ENCODE measurements around the gene AKAP6.
A peak's percentile ranks its signal among the peaks of the same experiment; 100 is the strongest.

The AKAP6 gene

GRCh38 chr14:32494609-32495434 is 165.7 kb downstream of the AKAP6 start:
- no peak for DNase-seq

- no peak for DNase-seq
Measured at GRCh38 chr14:32495435-32495734, 166.3 kb downstream of the AKAP6 start.

GRCh38 chr14:32497248-32497647 is 168.2 kb downstream of the AKAP6 start:
- no peak for DNase-seq

- DNase-seq, result no peak
Measured at GRCh38 chr14:32507029-32507984, 178.2 kb downstream of the AKAP6 start.

- no peak for DNase-seq
Measured at GRCh38 chr14:32508281-32508680, 179.2 kb downstream of the AKAP6 start.

GRCh38 chr14:32509632-32510187 is 180.6 kb downstream of the AKAP6 start:
- DNase-seq, result no peak

GRCh38 chr14:32510815-32511214 is 181.7 kb downstream of the AKAP6 start:
- DNase-seq, result no peak

GRCh38 chr14:32512348-32512747 is 183.2 kb downstream of the AKAP6 start:
- no peak for DNase-seq

- DNase-seq, result no peak
Measured at GRCh38 chr14:32512813-32513212, 183.7 kb downstream of the AKAP6 start.

- peak in 1 of 2 experiments; percentile 13 for DNase-seq
Measured at GRCh38 chr14:32513571-32514009, 184.5 kb downstream of the AKAP6 start.

GRCh38 chr14:32514236-32514635 is 185.1 kb downstream of the AKAP6 start:
- DNase-seq, result no peak

GRCh38 chr14:32514681-32515080 is 185.6 kb downstream of the AKAP6 start:
- no peak for DNase-seq

GRCh38 chr14:32524609-32525375 is 195.7 kb downstream of the AKAP6 start:
- no peak for DNase-seq

- DNase-seq, result no peak
Measured at GRCh38 chr14:32525591-32525990, 196.5 kb downstream of the AKAP6 start.

- no peak for DNase-seq
Measured at GRCh38 chr14:32530800-32531199, 201.7 kb downstream of the AKAP6 start.

- DNase-seq, result no peak
Measured at GRCh38 chr14:32531942-32532515, 202.9 kb downstream of the AKAP6 start.

GRCh38 chr14:32534145-32534544 is 205.0 kb downstream of the AKAP6 start:
- no peak for DNase-seq

- DNase-seq, result no peak
Measured at GRCh38 chr14:32536175-32536574, 207.1 kb downstream of the AKAP6 start.

- DNase-seq, result no peak
Measured at GRCh38 chr14:32537166-32537565, 208.1 kb downstream of the AKAP6 start.

- DNase-seq, result no peak
Measured at GRCh38 chr14:32542507-32542906, 213.4 kb downstream of the AKAP6 start.

- no peak for DNase-seq
Measured at GRCh38 chr14:32545095-32545494, 216.0 kb downstream of the AKAP6 start.

GRCh38 chr14:32545506-32546210 is 216.6 kb downstream of the AKAP6 start:
- DNase-seq, result no peak
